ENCODE measurements around the gene GLRA1. TPM values are rescaled to one million over a fixed set of nuclear protein-coding genes. Genes with fewer than 3 reads are reported as not detected.

Gene GLRA1
- total and polyA plus RNA-seq, 4 donors, result not detected

- no peak for TF ChIP-seq CTCF (IDR thresholded peaks at IDR 0.05; ENCODE audit: low read depth, low read length, missing input control)
- TF ChIP-seq GABPA (IDR thresholded peaks at IDR 0.05 in 1 of 2, conservative IDR thresholded peaks at IDR 0.05 in 1 of 2), result no peak
These were observed 19.1 kb downstream of the GLRA1 start (continued) for GRCh38 chr5:151905557-151905961.

- no peaks in the 10 kb centered on the region for H3K36me3 ChIP-seq (ENCODE audit: control insufficient read depth in 4 of 4, insufficient read depth in 3 of 4, low read depth in 1 of 4, low read length in 3 of 4)
- no peak overlapping the region for H3K9ac ChIP-seq (ENCODE audit: low read depth in 1 of 2, low read length in 2 of 2)
- peaks cover 0 to 5% (median 0%) of the 10 kb centered on the region in 4 donors for H3K27me3 ChIP-seq (ENCODE audit: control insufficient read depth in 4 of 4, insufficient read depth in 4 of 4, low read length in 3 of 4)
- no peaks in the 10 kb centered on the region for H3K4me1 ChIP-seq (ENCODE audit: control insufficient read depth in 4 of 4, insufficient read depth in 4 of 4, low read length in 3 of 4)
- TF ChIP-seq ATF3 (IDR thresholded peaks at IDR 0.05) (no peak), YY1 (IDR thresholded peaks at IDR 0.05) (no peak), SP1 (IDR thresholded peaks at IDR 0.05) (no peak), NR2F2 (IDR thresholded peaks at IDR 0.05) (no peak), GABPA (IDR thresholded peaks at IDR 0.05 in 1 of 2, conservative IDR thresholded peaks at IDR 0.05 in 1 of 2) (no peak), FOXA1 (IDR thresholded peaks at IDR 0.05) (no peak), RAD21 (IDR thresholded peaks at IDR 0.05) (no peak), FOXA2 (IDR thresholded peaks at IDR 0.05) (no peak), CTCF (IDR thresholded peaks at IDR 0.05; ENCODE audit: low read depth, low read length, missing input control) (no peak), HNF4G (IDR thresholded peaks at IDR 0.05) (no peak), EGR1 (IDR thresholded peaks at IDR 0.05; ENCODE audit: low read depth in 2 of 2) (no peak), HNF4A (conservative IDR thresholded peaks at IDR 0.05) (no peak), ZBTB33 (IDR thresholded peaks at IDR 0.05) (no peak), TAF1 (conservative IDR thresholded peaks at IDR 0.05) (no peak), JUND (IDR thresholded peaks at IDR 0.05) (no peak), RXRA (IDR thresholded peaks at IDR 0.05) (no peak), MAX (IDR thresholded peaks at IDR 0.05) (no peak), REST (IDR thresholded peaks at IDR 0.05) (no peak)
- H3K9me3 ChIP-seq (ENCODE audit: control insufficient read depth in 4 of 4, low read length in 3 of 4), result no peaks in the 10 kb centered on the region
- no peak for DNase-seq (ENCODE audit: low spot score)
- no peak overlapping the region for H3K4me3 ChIP-seq (ENCODE audit: low read depth in 1 of 3, low read length in 3 of 3)
- no peak overlapping the region for H3K27ac ChIP-seq (ENCODE audit: low read depth in 1 of 2, low read length in 2 of 2)
These were observed 19.7 kb downstream of the GLRA1 start for GRCh38 chr5:151904909-151905308.

Measured in liver (tissue), 9 donors.